ENCODE data around the gene IRF2BP1. TPM values are rescaled to one million over a fixed set of nuclear protein-coding genes. Genes with fewer than 3 reads are reported as not detected.

The IRF2BP1 gene
- total and polyA plus RNA-seq, 2 donors (not counting 1 experiment from before 2014, with no cell fraction given), result 4.0 to 23.1 TPM

- Histone ChIP-seq H3K79me2 (ENCODE audit: control insufficient read depth, insufficient read depth, low read length) (peaks cover 10% of the 10 kb centered on the region), H2AFZ (ENCODE audit: low read length) (peak overlapping the region; percentile 67), H3K36me3 (ENCODE audit: control insufficient read depth, insufficient read depth, low read length) (peaks cover 8% of the 10 kb centered on the region), H3K9me3 (ENCODE audit: control insufficient read depth, insufficient read depth, low read depth, low read length) (no peaks in the 10 kb centered on the region), H4K20me1 (ENCODE audit: control insufficient read depth, extremely low read depth, insufficient read depth, low read length) (no peaks in the 10 kb centered on the region), H3K27ac (ENCODE audit: insufficient read depth, low read length) (peak overlapping the region; percentile 92), H3K27me3 (ENCODE audit: control insufficient read depth, insufficient read depth, low read length) (no peaks in the 10 kb centered on the region), H3K4me3 (replicated peaks in 1 of 4; ENCODE audit: control extremely low read depth in 1 of 4, insufficient read depth in 1 of 4, low read depth in 3 of 4, low read length in 4 of 4) (peak overlapping the region; percentile 38 to 85 (median 58)), H3K4me1 (ENCODE audit: control insufficient read depth, extremely low read depth, insufficient read depth, low read length) (peaks cover 5% of the 10 kb centered on the region), H3K4me2 (ENCODE audit: extremely low read depth, insufficient read depth, low read length) (peak overlapping the region; percentile 95), H3K9ac (ENCODE audit: insufficient read depth, low read length) (peak overlapping the region; percentile 47)
- DNase-seq (ENCODE audit: low read depth in 2 of 2), result peak in 1 of 2 donors; percentile 23
- TF ChIP-seq EZH2 (IDR thresholded peaks at IDR 0.05; ENCODE audit: low read length, missing control alignments) (no peak), CTCF (conservative IDR thresholded peaks at IDR 0.05 in 1 of 2, IDR thresholded peaks at IDR 0.05 in 1 of 2; ENCODE audit: low read depth in 1 of 2, low read length in 2 of 2) (no peak)
These were observed 1.3 kb upstream of the IRF2BP1 start for GRCh38 chr19:45887200-45887710.

- H3K36me3 ChIP-seq (ENCODE audit: control insufficient read depth, insufficient read depth, low read length), result peaks cover 8% of the 10 kb centered on the region
- peaks cover 5% of the 10 kb centered on the region for H3K4me1 ChIP-seq (ENCODE audit: control insufficient read depth, extremely low read depth, insufficient read depth, low read length)
- H3K9ac ChIP-seq (ENCODE audit: insufficient read depth, low read length), result peak overlapping the region; percentile 47
- peaks cover 10% of the 10 kb centered on the region for H3K79me2 ChIP-seq (ENCODE audit: control insufficient read depth, insufficient read depth, low read length)
- no peaks in the 10 kb centered on the region for H3K27me3 ChIP-seq (ENCODE audit: control insufficient read depth, insufficient read depth, low read length)
- H3K4me3 ChIP-seq (replicated peaks in 1 of 4; ENCODE audit: control extremely low read depth in 1 of 4, insufficient read depth in 1 of 4, low read depth in 3 of 4, low read length in 4 of 4), result peak overlapping the region; percentile 38 to 85 (median 58)
- H3K9me3 ChIP-seq (ENCODE audit: control insufficient read depth, insufficient read depth, low read depth, low read length), result no peaks in the 10 kb centered on the region
- H3K4me2 ChIP-seq (ENCODE audit: extremely low read depth, insufficient read depth, low read length), result peak overlapping the region; percentile 95
- H4K20me1 ChIP-seq (ENCODE audit: control insufficient read depth, extremely low read depth, insufficient read depth, low read length), result no peaks in the 10 kb centered on the region
- peak overlapping the region; percentile 92 for H3K27ac ChIP-seq (ENCODE audit: insufficient read depth, low read length)
- TF ChIP-seq EZH2 (IDR thresholded peaks at IDR 0.05; ENCODE audit: low read length, missing control alignments), result no peak
- TF ChIP-seq CTCF (conservative IDR thresholded peaks at IDR 0.05 in 1 of 2, IDR thresholded peaks at IDR 0.05 in 1 of 2; ENCODE audit: low read depth in 1 of 2, low read length in 2 of 2), result no peak
- DNase-seq (ENCODE audit: low read depth in 2 of 2), result peak; percentile 90 to 94
- H2AFZ ChIP-seq (ENCODE audit: low read length), result peak overlapping the region; percentile 67
These were observed 672 bp upstream of the IRF2BP1 start for GRCh38 chr19:45886427-45887199.

- Histone ChIP-seq H3K9ac (ENCODE audit: insufficient read depth, low read length) (peak overlapping the region; percentile 80), H3K79me2 (ENCODE audit: control insufficient read depth, insufficient read depth, low read length) (peaks cover 10% of the 10 kb centered on the region), H3K36me3 (ENCODE audit: control insufficient read depth, insufficient read depth, low read length) (peaks cover 8% of the 10 kb centered on the region), H3K4me2 (ENCODE audit: extremely low read depth, insufficient read depth, low read length) (peak overlapping the region; percentile 82), H3K27me3 (ENCODE audit: control insufficient read depth, insufficient read depth, low read length) (no peaks in the 10 kb centered on the region), H3K4me1 (ENCODE audit: control insufficient read depth, extremely low read depth, insufficient read depth, low read length) (peaks cover 5% of the 10 kb centered on the region), H3K9me3 (ENCODE audit: control insufficient read depth, insufficient read depth, low read depth, low read length) (no peaks in the 10 kb centered on the region), H4K20me1 (ENCODE audit: control insufficient read depth, extremely low read depth, insufficient read depth, low read length) (no peaks in the 10 kb centered on the region), H2AFZ (ENCODE audit: low read length) (no peak overlapping the region), H3K4me3 (replicated peaks in 1 of 4; ENCODE audit: control extremely low read depth in 1 of 4, insufficient read depth in 1 of 4, low read depth in 3 of 4, low read length in 4 of 4) (peak overlapping the region; percentile 16 to 75 (median 49)), H3K27ac (ENCODE audit: insufficient read depth, low read length) (peak overlapping the region; percentile 61)
- DNase-seq (ENCODE audit: low read depth in 2 of 2), result no peak
- TF ChIP-seq CTCF (conservative IDR thresholded peaks at IDR 0.05 in 1 of 2, IDR thresholded peaks at IDR 0.05 in 1 of 2; ENCODE audit: low read depth in 1 of 2, low read length in 2 of 2) (no peak), EZH2 (IDR thresholded peaks at IDR 0.05; ENCODE audit: low read length, missing control alignments) (no peak)
These were observed 1.0 kb downstream of the IRF2BP1 start for GRCh38 chr19:45884682-45885555.

Data from fibroblast of lung (primary cell).